Thyroid gland (tissue), 4 donors: Measurements from ENCODE around the gene SH3RF3. TPM values are rescaled to one million over a fixed set of nuclear protein-coding genes. Genes with fewer than 3 reads are reported as not detected.

Experiments used
- DNase-seq, 2 donors: peaks; one replicate each; pipeline ENCODE4 v3.0.0-alpha.2; 2019
- H3K27ac ChIP-seq, 3 donors: fragments of 200-600 bp; sonication (generic); 1 replicate in 2 of 3; 2 replicates in 1 of 3; pipeline ENCODE4 v1.5.1; 2016 to 2019; ENCODE audit warnings: mild to moderate bottlenecking in 1 of 3, moderate library complexity in 1 of 3
- H3K27me3 ChIP-seq: fragments of 200-600 bp; sonication (generic); one replicate; pipeline ENCODE4 v1.5.1; 2019
- H3K36me3 ChIP-seq, 2 donors: fragments of 200-600 bp; sonication (generic); one replicate each; pipeline ENCODE4 v1.5.1; 2016 to 2019
- H3K4me1 ChIP-seq, 2 donors: fragments of 200-600 bp; sonication (generic); one replicate each; pipeline ENCODE4 v1.5.1; 2017 to 2019
- H3K4me3 ChIP-seq, 3 donors: fragments of 200-600 bp; sonication (generic); replicated peaks in 1 of 3; 1 replicate in 2 of 3; 2 replicates in 1 of 3; pipeline ENCODE4 v1.5.1; 2016; ENCODE audit warnings: mild to moderate bottlenecking in 1 of 3
- H3K9me3 ChIP-seq: fragments of 200-600 bp; sonication (generic); one replicate; pipeline ENCODE4 v1.5.1; 2017
- CTCF ChIP-seq, 6 experiments: fragments of 200-600 bp in 3 of 6; fragments of 450-650 bp in 3 of 6; sonication (generic) in 3 of 6; IDR thresholded peaks; one replicate each; pipeline ENCODE4 v1.5.1; 2016 to 2019; ENCODE audit warnings: antibody characterized with exemption in 6 of 6, mild to moderate bottlenecking in 2 of 6, inconsistent platforms in 1 of 6, moderate library complexity in 1 of 6
- POLR2A ChIP-seq, 2 donors: fragments of 450-650 bp; IDR thresholded peaks; one replicate each; pipeline ENCODE4 v1.6.1; 2017; ENCODE audit warnings: antibody characterized with exemption in 2 of 2, mild to moderate bottlenecking in 2 of 2, moderate library complexity in 1 of 2
- WGBS, 2 donors: methylation state at CpG; one replicate each; pipeline ENCODE4 v1.1.5; 2017; 5-methylcytosine and 5-hydroxymethylcytosine counted together
- intact Hi-C: fragments of 100-400 bp; cut with DNase I; formaldehyde crosslinking; loops from one replicate; pipeline ENCODE4 v1.15.1; 2023
- total RNA-seq, 4 donors: library from RNA; depleted of rRNA; stranded (reverse); fragments of >200 nt; gene quantifications; one replicate each; pipeline ENCODE4 v1.2.3, GENCODE V29; 2016

SH3RF3 gene
- total RNA-seq, 4 donors from 2014 or later = 2.1 to 7.4 (median 2.8) TPM

DNA sequence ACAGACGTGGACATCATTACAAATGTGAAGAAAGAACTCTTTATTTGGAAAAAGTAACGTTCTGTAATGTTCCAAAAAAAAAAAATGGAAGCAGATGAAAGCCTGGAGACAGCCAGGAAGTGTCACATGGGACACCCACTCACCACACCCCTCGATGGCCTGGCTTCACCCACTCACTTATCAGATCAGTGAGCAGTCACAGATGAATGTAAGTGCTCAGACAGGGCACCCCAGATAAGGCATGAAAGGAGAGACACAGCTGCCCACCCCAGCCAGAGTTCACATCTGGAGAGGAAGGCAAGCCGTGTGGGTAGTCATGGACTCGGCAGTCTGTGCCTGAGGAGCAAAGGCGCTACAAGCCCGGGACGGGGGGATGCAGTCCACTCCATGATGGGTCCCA is 379.6 kb downstream of the SH3RF3 start:
- Histone ChIP-seq H3K36me3 (no peaks in the 10 kb centered on the region), H3K27ac (no peak overlapping the region), H3K27me3 (no peaks in the 10 kb centered on the region), H3K4me1 (peaks cover 0 to 6% of the 10 kb centered on the region in 2 donors), H3K9me3 (no peaks in the 10 kb centered on the region), H3K4me3 (no peak overlapping the region)
- DNase-seq = no peak
- 67 to 73% methylated on average over 8 of the region's 8 CpGs for WGBS, 2 donors
- TF ChIP-seq POLR2A (IDR thresholded peaks at IDR 0.05) (no peak), CTCF (IDR thresholded peaks at IDR 0.05) (no peak)
- intact Hi-C loops = loop anchor here (2.0 kb wide), 1 partner anchor 380 kb away; the partner anchor contains the start of gene SH3RF3

DNA sequence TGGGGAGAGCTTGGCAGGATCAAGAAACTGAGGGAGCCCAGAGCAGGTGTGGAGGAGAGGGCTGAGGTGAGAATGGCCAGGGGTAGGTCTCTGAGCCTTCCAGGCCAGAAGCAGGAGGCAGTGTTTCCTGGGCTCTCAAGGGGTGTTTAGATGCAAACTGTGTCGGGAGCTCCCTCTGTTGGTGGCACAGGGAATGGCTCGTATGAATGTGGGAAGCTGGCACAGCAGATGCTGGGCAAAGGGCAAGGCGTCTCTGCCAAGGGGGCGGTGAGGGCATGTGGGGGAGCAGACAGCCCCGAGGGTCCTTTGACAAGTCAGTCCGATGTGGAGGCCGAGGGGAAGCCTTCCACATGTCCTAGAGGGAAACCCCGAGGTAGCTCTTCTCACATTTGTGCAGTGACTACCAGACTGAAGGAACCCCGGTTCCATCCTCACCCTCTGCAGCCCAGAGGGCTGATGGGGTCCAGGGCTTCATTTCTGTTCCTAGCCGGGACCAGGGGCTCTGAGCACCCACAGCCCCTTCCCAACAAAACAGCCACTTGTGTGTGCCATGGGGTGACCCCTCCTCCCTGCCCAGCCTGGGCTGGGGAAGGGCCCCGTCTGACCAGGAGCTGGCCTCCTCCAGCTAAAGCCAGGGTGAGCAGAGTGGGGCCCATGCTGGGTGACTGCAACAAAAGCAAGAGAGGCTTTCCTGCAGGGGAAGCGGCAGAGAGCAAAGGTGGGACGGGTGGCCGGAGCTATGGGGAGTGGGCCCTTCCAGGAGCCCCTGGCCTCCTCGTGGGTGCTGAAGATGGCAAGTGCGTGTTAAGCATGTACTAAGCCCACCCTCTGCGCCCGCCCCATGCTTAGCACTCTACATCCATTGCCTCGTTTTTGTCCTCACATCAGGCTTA is 381.4 kb downstream of the SH3RF3 start:
- H3K9me3 ChIP-seq = no peaks in the 10 kb centered on the region
- DNase-seq = peak; percentile 84 to 85
- no peaks in the 10 kb centered on the region for H3K36me3 ChIP-seq
- TF ChIP-seq POLR2A (IDR thresholded peaks at IDR 0.05) (no peak), CTCF (IDR thresholded peaks at IDR 0.05) (peak; percentile 65 to 98 (median 92))
- intact Hi-C loops = no loop called here
- H3K27ac ChIP-seq = no peak overlapping the region
- H3K4me1 ChIP-seq = peaks cover 0 to 6% of the 10 kb centered on the region in 2 donors
- H3K4me3 ChIP-seq = no peak overlapping the region
- 48 to 51% methylated on average over 17 of the region's 19 CpGs for WGBS, 2 donors
- H3K27me3 ChIP-seq = no peaks in the 10 kb centered on the region

- Histone ChIP-seq H3K27ac (no peak overlapping the region), H3K4me1 (peaks cover 0 to 6% of the 10 kb centered on the region in 2 donors), H3K4me3 (no peak overlapping the region), H3K9me3 (no peaks in the 10 kb centered on the region), H3K36me3 (no peaks in the 10 kb centered on the region), H3K27me3 (no peaks in the 10 kb centered on the region)
- 82 to 90% methylated on average over 3 of the region's 3 CpGs for WGBS, 2 donors
- DNase-seq = no peak
- intact Hi-C loops = no loop called here
- TF ChIP-seq POLR2A (IDR thresholded peaks at IDR 0.05) (no peak), CTCF (IDR thresholded peaks at IDR 0.05) (no peak)
These were observed 382.2 kb downstream of the SH3RF3 start for GRCh38 chr2:109511168-109511567.

GRCh38 chr2:109512076-109512475 is 383.1 kb downstream of the SH3RF3 start:
- TF ChIP-seq POLR2A (IDR thresholded peaks at IDR 0.05) = no peak
- TF ChIP-seq CTCF (IDR thresholded peaks at IDR 0.05) = no peak
- no peaks in the 10 kb centered on the region for H3K9me3 ChIP-seq
- H3K36me3 ChIP-seq = no peaks in the 10 kb centered on the region
- WGBS, 2 donors = 80 to 100% methylated on average over 5 of the region's 5 CpGs
- no peak overlapping the region for H3K4me3 ChIP-seq
- intact Hi-C loops = no loop called here
- H3K27ac ChIP-seq = no peak overlapping the region
- H3K27me3 ChIP-seq = no peaks in the 10 kb centered on the region
- DNase-seq = no peak
- peaks cover 0 to 6% of the 10 kb centered on the region in 2 donors for H3K4me1 ChIP-seq

DNA sequence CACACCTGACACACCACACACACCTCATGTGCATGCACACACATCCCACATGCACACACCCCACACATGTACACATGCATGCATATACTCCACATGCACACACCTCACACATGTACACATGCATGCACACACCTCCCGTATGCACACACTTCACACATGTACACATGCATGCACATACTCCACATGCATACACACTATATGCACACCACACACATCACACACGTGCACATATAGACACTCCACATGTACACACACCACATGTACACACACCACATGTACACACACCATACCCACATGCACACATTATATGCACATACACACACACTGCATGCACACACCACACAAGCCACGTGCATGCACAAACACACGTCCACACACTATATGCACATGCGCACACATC is 384.2 kb downstream of the SH3RF3 start:
- no peak for DNase-seq
- Histone ChIP-seq H3K4me1 (peaks cover 0 to 6% of the 10 kb centered on the region in 2 donors), H3K27ac (no peak overlapping the region), H3K4me3 (no peak overlapping the region), H3K36me3 (no peaks in the 10 kb centered on the region), H3K9me3 (no peaks in the 10 kb centered on the region), H3K27me3 (no peaks in the 10 kb centered on the region)
- TF ChIP-seq CTCF (IDR thresholded peaks at IDR 0.05) = no peak
- no peak for TF ChIP-seq POLR2A (IDR thresholded peaks at IDR 0.05)
- WGBS, 2 donors = 93 to 96% methylated on average over 5 of the region's 5 CpGs
- intact Hi-C loops = no loop called here
